TTC549 (cell line): ENCODE results near the gene GLS2.

Source experiments
- FAIRE-seq: peaks from 2 replicates; lab custom pipeline; 2012; peaks lifted over from hg19 to GRCh38; lab: Jason Lieb, UNC

GLS2 gene

GRCh38 chr12:56437430-56438176 lies 50.4 kb downstream of the GLS2 start:
- no peak for FAIRE-seq

- no peak for FAIRE-seq
These were observed 53.1 kb downstream of the GLS2 start for GRCh38 chr12:56434828-56435227.

- FAIRE-seq, result no peak
These were observed 56.1 kb downstream of the GLS2 start for GRCh38 chr12:56431850-56432249.

GRCh38 chr12:56431288-56431687 lies 56.7 kb downstream of the GLS2 start:
- FAIRE-seq, result no peak

GRCh38 chr12:56425940-56426438 lies 62.0 kb downstream of the GLS2 start:
- FAIRE-seq, result no peak

- no peak for FAIRE-seq
These were observed 62.8 kb downstream of the GLS2 start for GRCh38 chr12:56425193-56425592.
